HG03342 (cell line): ENCODE measurements around the gene NBPF3.
"Not testable (repeated sequence)": the region's sequence is repeated elsewhere in the genome, so short reads cannot be mapped to it uniquely, and the experiment has no call there.

Experiments
- ATAC-seq: cut with Tn5 transposase; IDR thresholded peaks from one replicate; pipeline ENCODE4 v1.9.1; 2021; ENCODE audit warnings: mild to moderate bottlenecking, moderate library complexity; ENCODE audit not compliant: unreplicated experiment

The NBPF3 gene

GRCh38 chr1:21438646-21439312 is 1.2 kb upstream of the NBPF3 start:
- not testable (repeated sequence) for ATAC-seq

- ATAC-seq, result no peak
Observed at GRCh38 chr1:21439345-21439720, 604 bp upstream of the NBPF3 start.

DNA sequence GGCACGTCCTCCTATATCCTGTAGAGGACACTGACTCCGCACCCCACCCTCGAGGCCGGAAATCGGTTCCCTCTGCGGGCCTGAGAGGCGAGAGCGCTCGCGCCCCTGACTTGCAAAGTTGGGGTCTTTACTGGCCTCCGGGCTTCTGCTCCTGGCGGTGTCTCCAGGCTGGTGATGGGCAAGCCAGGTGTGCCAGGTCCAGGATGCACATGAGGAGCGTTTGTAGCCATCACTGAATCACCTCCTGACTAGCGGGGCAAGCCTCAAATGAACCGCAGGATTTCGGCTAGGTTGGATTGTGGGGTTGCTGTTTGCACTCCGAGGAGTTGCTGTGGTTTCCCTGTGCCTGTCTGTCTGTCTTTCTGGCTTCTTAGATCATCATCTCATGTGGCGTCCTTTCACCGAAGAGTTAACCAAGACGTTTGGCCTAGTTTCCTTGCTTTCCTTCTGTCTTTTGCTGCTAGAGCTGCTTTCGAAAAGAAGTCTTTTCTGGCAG is 741 bp downstream of the NBPF3 start:
- ATAC-seq, result not testable (repeated sequence)

DNA sequence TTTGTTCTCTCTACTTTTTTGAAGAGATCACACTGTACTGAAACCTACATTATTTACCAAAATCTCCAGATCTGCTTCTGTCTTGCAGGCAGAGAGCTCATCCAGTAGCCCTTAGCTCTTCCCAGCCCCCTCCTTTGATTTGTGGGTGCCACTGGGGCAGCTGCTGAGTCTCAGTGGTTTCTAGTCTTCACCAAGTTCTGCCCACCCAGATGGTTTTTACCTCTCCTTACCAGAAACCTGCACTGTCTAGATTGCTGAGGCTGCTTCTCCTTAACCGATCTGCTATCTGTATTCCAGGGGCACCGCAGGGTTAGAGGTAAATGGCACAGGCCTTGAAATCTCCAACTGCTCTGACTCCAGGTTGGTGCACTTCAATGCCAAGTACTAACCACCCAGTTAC is 6.7 kb downstream of the NBPF3 start:
- not testable (repeated sequence) for ATAC-seq

GRCh38 chr1:21447311-21447710 is 7.4 kb downstream of the NBPF3 start:
- no peak for ATAC-seq

GRCh38 chr1:21449906-21450305 is 10.0 kb downstream of the NBPF3 start:
- no peak for ATAC-seq

GRCh38 chr1:21451212-21451611 is 11.3 kb downstream of the NBPF3 start:
- no peak for ATAC-seq

DNA sequence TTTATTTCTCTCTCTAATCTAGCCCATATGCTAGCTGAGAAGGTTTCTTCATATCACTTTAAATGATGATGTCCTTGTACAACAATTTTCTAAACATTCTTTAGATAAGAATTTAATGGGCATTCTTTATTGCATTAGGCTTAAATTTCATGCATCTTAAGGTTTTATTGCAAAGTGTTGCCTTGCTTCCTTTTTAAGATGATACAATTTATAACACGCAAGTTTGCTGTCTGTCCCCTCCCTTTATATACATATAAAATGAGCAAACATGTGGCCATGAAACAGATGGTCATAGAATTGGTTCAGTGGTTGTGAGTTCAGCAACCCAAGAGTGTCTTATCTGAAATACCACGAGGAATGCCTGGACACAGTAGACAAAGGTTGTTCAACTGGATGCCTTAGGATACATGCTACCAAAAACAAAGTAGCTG is 12.1 kb downstream of the NBPF3 start:
- ATAC-seq, result no peak

GRCh38 chr1:21453964-21454614 is 14.2 kb downstream of the NBPF3 start:
- not testable (repeated sequence) for ATAC-seq

- not testable (repeated sequence) for ATAC-seq
Observed at GRCh38 chr1:21454904-21455303, 15.0 kb downstream of the NBPF3 start.

DNA sequence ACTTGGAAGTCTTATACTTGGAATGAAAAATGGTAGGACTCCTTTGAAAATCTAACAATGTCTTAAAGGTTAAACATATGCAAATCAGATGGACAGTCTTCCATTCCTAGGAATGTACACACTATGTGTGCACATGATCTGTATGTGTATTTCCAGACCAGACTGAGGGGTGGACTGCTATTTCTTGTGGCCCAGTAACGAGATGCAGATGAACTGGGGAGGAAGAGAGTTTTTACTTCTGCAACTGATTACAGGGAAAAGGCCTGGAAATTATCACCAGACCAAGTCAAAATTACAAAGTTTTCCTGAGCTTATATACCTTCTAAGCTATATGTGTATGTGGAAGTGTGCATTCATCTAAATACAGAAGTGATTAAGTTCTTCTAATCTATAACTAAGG is 17.7 kb downstream of the NBPF3 start:
- no peak for ATAC-seq

DNA sequence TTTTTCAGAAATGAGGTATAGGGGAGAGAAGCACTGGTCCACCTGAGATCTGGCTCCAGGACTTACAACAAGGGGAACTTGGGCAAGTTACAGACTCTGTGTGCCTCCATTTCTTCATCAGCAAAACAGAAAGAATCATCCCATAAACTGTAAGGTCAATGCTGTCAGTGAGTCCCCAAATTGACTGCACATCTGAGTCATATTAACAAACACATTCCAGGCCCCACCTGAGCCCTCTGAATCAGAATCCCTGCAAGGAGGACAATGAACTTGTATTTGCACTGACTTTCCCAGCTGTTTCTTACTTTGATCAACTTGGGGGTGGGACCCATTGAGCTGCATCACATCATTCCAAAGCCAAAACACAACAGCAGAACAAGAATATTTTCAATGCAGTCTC is 25.2 kb downstream of the NBPF3 start:
- not testable (repeated sequence) for ATAC-seq

DNA sequence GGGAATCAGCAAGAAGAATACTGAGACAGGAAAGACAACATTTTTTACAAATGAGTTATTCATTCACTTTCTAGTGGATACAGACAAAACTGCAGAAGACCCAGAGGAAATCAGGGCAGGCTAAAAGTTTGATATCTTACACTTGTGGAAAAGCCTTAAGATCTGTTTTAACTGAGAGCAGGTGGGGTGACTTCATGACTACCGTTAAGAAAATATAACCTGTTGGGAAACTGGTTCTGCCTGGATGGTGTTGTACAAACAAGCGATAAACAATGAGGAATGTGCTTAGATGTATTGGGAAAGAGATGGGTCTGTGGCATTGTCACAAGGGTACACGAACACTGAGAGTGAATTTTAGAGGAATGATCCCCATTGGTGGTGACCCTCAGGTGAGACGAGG is 28.0 kb downstream of the NBPF3 start:
- not testable (repeated sequence) for ATAC-seq

- ATAC-seq, result no peak
Observed at GRCh38 chr1:21468599-21468998, 28.7 kb downstream of the NBPF3 start.

DNA sequence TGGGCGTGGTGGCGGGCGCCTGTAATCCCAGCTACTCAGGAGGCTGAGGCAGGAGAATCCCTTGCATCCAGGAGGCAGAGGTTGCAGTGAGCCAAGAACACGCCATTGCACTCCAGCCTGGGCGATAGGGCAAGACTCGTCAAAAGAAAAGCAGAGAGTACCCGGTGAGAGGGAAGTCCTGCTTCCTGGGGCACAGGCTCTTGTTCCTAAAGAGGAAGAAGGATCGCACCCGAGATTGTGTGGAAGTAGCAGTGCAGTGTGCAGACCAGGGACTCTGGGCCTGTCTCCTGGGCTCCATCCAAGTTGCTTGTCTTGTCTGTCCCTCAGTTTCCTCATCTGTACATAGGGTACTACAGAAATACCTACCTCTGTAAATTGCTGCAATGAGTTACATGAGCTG is 29.6 kb downstream of the NBPF3 start:
- no peak for ATAC-seq

- no peak for ATAC-seq
Observed at GRCh38 chr1:21472861-21473260, 32.9 kb downstream of the NBPF3 start.

DNA sequence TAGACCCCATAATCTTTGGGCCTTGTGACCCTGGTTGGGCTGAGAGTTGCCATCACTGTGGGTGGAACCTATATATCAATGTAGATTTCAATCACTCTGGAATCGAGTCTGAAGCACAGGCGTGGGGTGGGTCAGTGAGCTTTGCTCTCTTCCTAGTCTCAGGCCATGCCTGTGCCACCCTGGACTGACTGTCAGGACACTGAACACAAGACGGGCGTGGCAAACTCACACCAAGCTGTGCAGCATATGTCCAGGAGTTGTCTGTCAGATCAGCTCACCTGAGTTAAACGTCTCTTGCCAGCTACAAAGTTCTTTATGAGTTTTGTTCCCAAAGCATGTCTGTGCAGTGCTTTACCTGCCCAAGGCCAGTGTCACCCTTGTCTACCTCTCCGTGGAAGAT is 38.4 kb downstream of the NBPF3 start:
- ATAC-seq, result no peak

- not testable (repeated sequence) for ATAC-seq
Observed at GRCh38 chr1:21483881-21484280, 43.9 kb downstream of the NBPF3 start.

DNA sequence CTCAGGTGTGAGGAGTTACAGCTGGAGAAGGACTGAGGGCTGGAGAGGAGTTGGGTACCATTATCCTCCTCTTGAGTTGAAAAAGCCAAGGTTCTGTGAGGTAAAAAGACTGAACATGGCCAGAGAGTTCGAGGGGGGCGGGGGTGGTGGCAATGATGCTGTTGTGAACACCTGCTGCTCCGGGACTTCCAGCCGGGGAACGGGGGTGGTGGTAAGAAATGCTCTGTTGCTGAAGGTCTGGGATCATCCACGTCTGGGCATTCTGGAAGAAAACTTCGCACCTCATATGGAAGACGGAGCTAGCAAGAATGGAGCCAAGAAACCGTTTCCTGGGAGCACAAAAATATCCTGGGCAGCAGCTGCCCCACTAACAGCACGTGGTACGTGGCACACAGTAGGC is 49.2 kb downstream of the NBPF3 start:
- ATAC-seq, result no peak

DNA sequence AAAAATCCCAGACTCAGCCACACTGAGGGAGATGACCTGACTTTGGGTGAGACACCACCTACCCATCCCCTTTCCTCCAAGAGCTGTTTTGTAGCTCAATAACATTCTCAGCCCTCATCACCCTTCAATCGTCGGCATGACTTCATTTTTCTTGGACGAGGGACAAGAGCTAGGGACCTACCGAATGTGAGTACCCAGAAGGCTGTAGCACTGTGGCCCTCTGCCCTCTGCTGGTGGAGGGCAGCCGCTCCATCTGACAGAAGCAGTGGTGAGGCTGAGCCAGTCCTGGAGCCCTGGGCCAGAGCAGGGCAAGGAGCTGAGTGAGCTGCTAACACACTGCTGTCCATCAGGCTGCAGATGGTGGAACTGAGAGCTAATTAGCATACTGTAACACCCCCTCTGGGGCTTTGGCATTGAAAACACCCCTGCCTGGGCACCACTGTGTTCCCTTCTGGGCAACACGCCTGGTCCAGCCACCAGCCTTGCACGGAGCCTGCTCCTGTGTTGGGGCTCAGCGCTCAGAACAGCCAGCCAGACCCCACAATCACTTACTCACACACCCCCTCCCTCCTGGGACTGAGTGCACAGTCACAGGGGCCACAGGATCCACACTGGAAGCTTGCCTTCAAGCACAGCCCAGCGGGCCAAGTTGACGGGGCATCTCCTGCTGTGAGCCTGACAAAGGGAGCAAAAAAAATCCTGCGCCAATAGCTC is 51.0 kb downstream of the NBPF3 start:
- no peak for ATAC-seq

- ATAC-seq, result no peak
Observed at GRCh38 chr1:21491488-21492355, 51.8 kb downstream of the NBPF3 start.
